GM10266 (cell line): ENCODE results near the gene BMP8A.

Experiments used
- DNase-seq: peaks from one replicate; pipeline ENCODE4 v3.0.0; 2012; ENCODE audit errors: extremely low spot score
- CTCF ChIP-seq: IDR thresholded peaks from 2 replicates; pipeline ENCODE4 v1.5.1; 2012; ENCODE audit warnings: mild to moderate bottlenecking, low read depth; ENCODE audit not compliant: control insufficient read depth, insufficient read depth; ENCODE audit errors: missing control alignments

BMP8A gene

GRCh38 chr1:39564941-39565340 lies 73.5 kb downstream of the BMP8A start:
- DNase-seq, result no peak
- no peak for TF ChIP-seq CTCF

GRCh38 chr1:39566441-39567137 lies 75.2 kb downstream of the BMP8A start:
- no peak for DNase-seq
- no peak for TF ChIP-seq CTCF

- no peak for TF ChIP-seq CTCF
- DNase-seq, result no peak
These were observed 75.9 kb downstream of the BMP8A start for GRCh38 chr1:39567302-39567701.

GRCh38 chr1:39568208-39568607 lies 76.8 kb downstream of the BMP8A start:
- no peak for TF ChIP-seq CTCF
- no peak for DNase-seq

- no peak for TF ChIP-seq CTCF
These were observed 77.6 kb downstream of the BMP8A start for GRCh38 chr1:39569034-39569433.

GRCh38 chr1:39570477-39571177 lies 79.2 kb downstream of the BMP8A start:
- TF ChIP-seq CTCF, result no peak
- DNase-seq, result no peak

More at GRCh38 chr1:39569034-39569433, 77.6 kb downstream of the BMP8A start:
- no peak for DNase-seq

GRCh38 chr1:39571178-39571483 lies 79.7 kb downstream of the BMP8A start:
- DNase-seq, result no peak
- no peak for TF ChIP-seq CTCF
